T follicular helper cell (primary cell): ENCODE measurements around the gene DPF1.

ENCODE experiments used
- DNase-seq: peaks from one replicate; pipeline ENCODE4 v3.0.0-alpha.2; 2020; ENCODE audit warnings: low read depth

DPF1 gene

GRCh38 chr19:38197937-38198704, 25.9 kb downstream of the DPF1 start:
- no peak for DNase-seq

- no peak for DNase-seq
These were observed 26.9 kb downstream of the DPF1 start for GRCh38 chr19:38196948-38197656.

GRCh38 chr19:38196245-38196837, 27.7 kb downstream of the DPF1 start:
- DNase-seq: no peak

- DNase-seq: no peak
These were observed 28.8 kb downstream of the DPF1 start for GRCh38 chr19:38195237-38195636.

GRCh38 chr19:38194061-38194701, 29.8 kb downstream of the DPF1 start:
- DNase-seq: no peak

GRCh38 chr19:38193445-38193844, 30.6 kb downstream of the DPF1 start:
- no peak for DNase-seq

- DNase-seq: no peak
These were observed 32.3 kb downstream of the DPF1 start for GRCh38 chr19:38191747-38192146.

- no peak for DNase-seq
These were observed 33.2 kb downstream of the DPF1 start for GRCh38 chr19:38190793-38191192.

GRCh38 chr19:38190061-38190460, 34.0 kb downstream of the DPF1 start:
- no peak for DNase-seq

GRCh38 chr19:38185562-38185961, 38.5 kb downstream of the DPF1 start:
- DNase-seq: no peak

- DNase-seq: no peak
These were observed 39.2 kb downstream of the DPF1 start for GRCh38 chr19:38184815-38185214.

GRCh38 chr19:38183251-38183897, 40.6 kb downstream of the DPF1 start:
- no peak for DNase-seq

- no peak for DNase-seq
These were observed 41.3 kb downstream of the DPF1 start for GRCh38 chr19:38182536-38183210.

GRCh38 chr19:38180071-38180470, 44.0 kb downstream of the DPF1 start:
- DNase-seq: no peak

- DNase-seq: no peak
These were observed 48.6 kb downstream of the DPF1 start for GRCh38 chr19:38175422-38175821.

GRCh38 chr19:38173291-38174041, 50.6 kb downstream of the DPF1 start:
- DNase-seq: no peak

- DNase-seq: no peak
These were observed 52.0 kb downstream of the DPF1 start for GRCh38 chr19:38172001-38172400.

- DNase-seq: no peak
These were observed 53.7 kb downstream of the DPF1 start for GRCh38 chr19:38170334-38170733.

- DNase-seq: no peak
These were observed 55.4 kb downstream of the DPF1 start for GRCh38 chr19:38168637-38169036.

GRCh38 chr19:38165335-38165734, 58.7 kb downstream of the DPF1 start:
- DNase-seq: no peak

GRCh38 chr19:38164526-38164925, 59.5 kb downstream of the DPF1 start:
- DNase-seq: no peak
